Measurements from ENCODE around the gene AJM1. TPM values are rescaled to one million over a fixed set of nuclear protein-coding genes. Genes with fewer than 3 reads are reported as not detected.

AJM1 gene
- total and polyA plus RNA-seq, 2 of the 8 experiments (the other 6 are each of a cell fraction or from before 2014, with no cell fraction given), result 0.12 to 0.97 TPM

- H4K8ac ChIP-seq (ENCODE audit: extremely low read depth, insufficient read depth, low read length), result no peak overlapping the region; the same call in 1 of the 2 replicates
- H3K4me2 ChIP-seq (ENCODE audit: insufficient read depth in 1 of 2, low read depth in 2 of 2, low read length in 2 of 2), result peak overlapping the region; percentile 87 to 89
- no peak overlapping the region for H2BK20ac ChIP-seq (ENCODE audit: low read length)
- TF ChIP-seq CHD2 (IDR thresholded peaks at IDR 0.05; ENCODE audit: low read length) (no peak), EZH2 (IDR thresholded peaks at IDR 0.05; ENCODE audit: low read depth, low read length, severe bottlenecking) (peak; percentile 2), CREB1 (IDR thresholded peaks at IDR 0.05) (peak; percentile 68)
- peaks cover 4 to 21% (median 14%) of the 10 kb centered on the region in 4 experiments; a peak in 7 of 8 replicates for H3K36me3 ChIP-seq (ENCODE audit: control insufficient read depth in 2 of 4, insufficient read depth in 4 of 4, low read length in 3 of 4)
- H3K79me1 ChIP-seq (ENCODE audit: low read depth, low read length), result peaks cover 12% of the 10 kb centered on the region
- H2BK120ac ChIP-seq (replicated peaks; ENCODE audit: low read depth, low read length), result no peak overlapping the region
- no peak overlapping the region for H3K27ac ChIP-seq (ENCODE audit: low read depth, low read length)
- no peak overlapping the region for H4K91ac ChIP-seq (replicated peaks; ENCODE audit: insufficient read length, low read length)
- no peak overlapping the region for H2BK15ac ChIP-seq (ENCODE audit: low read length)
- H2AK5ac ChIP-seq (ENCODE audit: low read depth, low read length), result no peak overlapping the region
- peaks cover 7% of the 10 kb centered on the region for H3K23me2 ChIP-seq (ENCODE audit: low read depth, low read length)
- no peak overlapping the region for H2BK5ac ChIP-seq (ENCODE audit: low read depth, low read length)
- H3K9me3 ChIP-seq (ENCODE audit: insufficient read depth in 2 of 2, low read depth in 1 of 2, low read length in 1 of 2), result no peaks in the 10 kb centered on the region
- CTCF ChIA-PET (ENCODE audit: partially characterized antibody), result interaction anchor here (0.6 to 17.4 kb wide), 9 partner anchors 11 to 207 kb away, joined by 3 to 131 read pairs (median 4); partner anchors contain the start of gene AJM1
- H4K20me1 ChIP-seq (replicated peaks in 1 of 2; ENCODE audit: control insufficient read depth in 1 of 2, insufficient read depth in 2 of 2, low read length in 2 of 2), result peaks cover 21 to 40% of the 10 kb centered on the region in 2 experiments
- H3K4me3 ChIP-seq (ENCODE audit: extremely low read depth in 1 of 4, insufficient read depth in 2 of 4, low read depth in 3 of 4, low read length in 4 of 4), result peak overlapping the region; percentile 23 to 62 (median 40); a peak in 7 of 8 replicates
- H2BK12ac ChIP-seq (ENCODE audit: low read depth, low read length), result 0 out of 2 replicates have a peak overlapping the region, but pooled peaks have one; percentile 17
- no peak overlapping the region for H3K18ac ChIP-seq (ENCODE audit: extremely low read depth, low read length)
- no peak overlapping the region for H2AFZ ChIP-seq (ENCODE audit: low read length)
- H3K14ac ChIP-seq (ENCODE audit: insufficient read length), result no peak overlapping the region
- DNase-seq (ENCODE audit: low read depth in 1 of 2, low spot score in 2 of 2), result no peak
- no peak overlapping the region for H4K5ac ChIP-seq (ENCODE audit: insufficient read length, low read depth, low read length)
- WGBS, 2 experiments (ENCODE audit: extremely low coverage in 1 of 2, insufficient coverage in 1 of 2, insufficient read length in 1 of 2, insufficient replicate concordance in 2 of 2, low coverage in 1 of 2, low lambda C conversion rate in 2 of 2, missing lambda C conversion rate in 1 of 2), result 64% methylated on average over 18 of the region's 42 CpGs; no CpG with 5 or more reads in 1 of the 2 experiments
- H3K9ac ChIP-seq (replicated peaks in 1 of 4; ENCODE audit: extremely low read depth in 1 of 4, low read depth in 3 of 4, low read length in 3 of 4), result no peak overlapping the region
- 0 out of 7 replicates have a peak, but pooled peaks cover 0 to 2% (median 0%) of the 10 kb centered on the region in 4 experiments for H3K27me3 ChIP-seq (replicated peaks in 1 of 4; ENCODE audit: control insufficient read depth in 3 of 4, extremely low read depth in 1 of 4, insufficient read depth in 3 of 4, low read length in 3 of 4)
- no peak overlapping the region for H3K23ac ChIP-seq (ENCODE audit: insufficient read length)
- no peak for FAIRE-seq
- H3K4ac ChIP-seq (replicated peaks; ENCODE audit: insufficient read length, low read depth, low read length), result no peak overlapping the region
- peaks cover 0 to 11% of the 10 kb centered on the region in 2 experiments; a peak in 2 of 4 replicates for H3K79me2 ChIP-seq (ENCODE audit: control insufficient read depth in 1 of 2, insufficient read depth in 2 of 2, low read length in 2 of 2)
- H3K56ac ChIP-seq (replicated peaks; ENCODE audit: insufficient read length, low read depth, low read length), result no peak overlapping the region
- H3K4me1 ChIP-seq (replicated peaks in 1 of 4; ENCODE audit: control insufficient read depth in 3 of 4, insufficient read depth in 4 of 4, low read length in 3 of 4), result peaks cover 0 to 11% (median 5%) of the 10 kb centered on the region in 4 experiments; a peak in 4 of 7 replicates
- POLR2A ChIA-PET (ENCODE audit: partially characterized antibody), result interaction anchor here (0.6 to 10.8 kb wide), 13 partner anchors 9 to 100 kb away, joined by 3 to 96 read pairs (median 4); partner anchors contain the start of genes AJM1 and RABL6
These were observed 20.3 kb upstream of the AJM1 start for GRCh38 chr9:136821826-136822544.

All from H1 (cell line).